Measurements from ENCODE around the gene NPM1.

GRCh38 chr5:171441246-171441791, 53.7 kb downstream of the NPM1 start:
- TF ChIP-seq, protein P1, sequence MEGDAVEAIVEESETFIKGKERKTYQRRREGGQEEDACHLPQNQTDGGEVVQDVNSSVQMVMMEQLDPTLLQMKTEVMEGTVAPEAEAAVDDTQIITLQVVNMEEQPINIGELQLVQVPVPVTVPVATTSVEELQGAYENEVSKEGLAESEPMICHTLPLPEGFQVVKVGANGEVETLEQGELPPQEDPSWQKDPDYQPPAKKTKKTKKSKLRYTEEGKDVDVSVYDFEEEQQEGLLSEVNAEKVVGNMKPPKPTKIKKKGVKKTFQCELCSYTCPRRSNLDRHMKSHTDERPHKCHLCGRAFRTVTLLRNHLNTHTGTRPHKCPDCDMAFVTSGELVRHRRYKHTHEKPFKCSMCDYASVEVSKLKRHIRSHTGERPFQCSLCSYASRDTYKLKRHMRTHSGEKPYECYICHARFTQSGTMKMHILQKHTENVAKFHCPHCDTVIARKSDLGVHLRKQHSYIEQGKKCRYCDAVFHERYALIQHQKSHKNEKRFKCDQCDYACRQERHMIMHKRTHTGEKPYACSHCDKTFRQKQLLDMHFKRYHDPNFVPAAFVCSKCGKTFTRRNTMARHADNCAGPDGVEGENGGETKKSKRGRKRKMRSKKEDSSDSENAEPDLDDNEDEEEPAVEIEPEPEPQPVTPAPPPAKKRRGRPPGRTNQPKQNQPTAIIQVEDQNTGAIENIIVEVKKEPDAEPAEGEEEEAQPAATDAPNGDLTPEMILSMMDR (IDR thresholded peaks at IDR 0.05): no peak
- no peak for TF ChIP-seq POLR2A (IDR thresholded peaks at IDR 0.05)
